ENCODE measurements around the gene ERAL1. TPM values are rescaled to one million over a fixed set of nuclear protein-coding genes. Genes with fewer than 3 reads are reported as not detected.

ERAL1 gene
- total and polyA plus RNA-seq, 9 donors, result 18.7 to 49.4 (median 44.6) TPM

DNA sequence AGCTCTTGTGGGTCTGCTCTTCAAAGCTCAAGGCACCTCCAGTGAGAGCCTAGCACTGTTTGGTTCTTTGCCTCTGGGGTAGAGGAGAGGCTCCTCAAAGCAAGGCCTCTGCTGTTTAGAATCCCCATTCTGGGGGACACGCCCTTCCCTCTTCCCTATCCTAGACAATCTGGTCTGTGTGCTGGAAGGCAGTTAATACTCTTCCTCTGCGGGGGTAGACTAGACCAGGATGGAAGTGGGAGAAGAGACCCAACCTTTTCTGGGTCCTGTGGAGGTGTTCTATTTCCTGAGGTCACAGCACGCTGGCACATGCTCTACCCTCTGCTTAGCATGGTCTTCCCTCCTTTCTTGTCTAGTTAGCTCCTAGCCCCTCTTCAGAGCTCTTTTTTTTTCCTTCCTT, 7.7 kb downstream of the ERAL1 start:
- WGBS (ENCODE audit: insufficient coverage), result no CpG with 5 or more reads among the region's 3 CpGs
- no peaks in the 10 kb centered on the region for H3K9me3 ChIP-seq (replicated peaks; ENCODE audit: control insufficient read depth, low read depth, low read length)
- no peaks in the 10 kb centered on the region for H3K27me3 ChIP-seq (ENCODE audit: control insufficient read depth, insufficient read depth, low read length)
- H3K36me3 ChIP-seq (ENCODE audit: control insufficient read depth, insufficient read depth, low read length), result peaks cover 40% of the 10 kb centered on the region
- no peak overlapping the region for H3K27ac ChIP-seq (ENCODE audit: low read length)
- no peaks in the 10 kb centered on the region for H3K4me1 ChIP-seq (ENCODE audit: control insufficient read depth, insufficient read depth, low read length)
- H3K4me3 ChIP-seq (ENCODE audit: low read length), result no peak overlapping the region
- no peak for DNase-seq

DNA sequence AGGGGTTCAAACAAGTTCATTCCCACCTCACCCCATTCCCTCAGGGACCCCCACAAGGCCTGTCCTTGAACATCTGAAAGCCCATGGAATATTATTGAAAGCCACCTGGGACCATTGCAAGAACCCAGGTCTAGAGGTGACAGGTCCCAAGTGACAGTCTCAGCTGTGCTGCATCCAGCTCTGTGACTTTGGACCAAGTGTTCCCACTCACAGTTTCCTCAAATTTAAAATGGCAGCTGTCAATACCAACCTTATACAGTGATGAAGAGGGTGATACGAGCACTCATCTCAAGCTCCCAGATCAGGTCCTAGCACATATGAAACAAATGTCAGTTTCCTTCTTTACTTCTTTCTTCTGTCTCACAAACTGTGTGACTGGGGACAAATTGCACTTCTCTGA, 9.1 kb downstream of the ERAL1 start:
- no peak overlapping the region for H3K4me3 ChIP-seq (ENCODE audit: low read length)
- H3K4me1 ChIP-seq (ENCODE audit: control insufficient read depth, insufficient read depth, low read length), result no peaks in the 10 kb centered on the region
- peaks cover 26% of the 10 kb centered on the region for H3K36me3 ChIP-seq (ENCODE audit: control insufficient read depth, insufficient read depth, low read length)
- no peaks in the 10 kb centered on the region for H3K9me3 ChIP-seq (replicated peaks; ENCODE audit: control insufficient read depth, low read depth, low read length)
- no peaks in the 10 kb centered on the region for H3K27me3 ChIP-seq (ENCODE audit: control insufficient read depth, insufficient read depth, low read length)
- no peak for DNase-seq
- H3K27ac ChIP-seq (ENCODE audit: low read length), result no peak overlapping the region
- WGBS (ENCODE audit: insufficient coverage), result no CpG with 5 or more reads among the region's 1 CpG

DNA sequence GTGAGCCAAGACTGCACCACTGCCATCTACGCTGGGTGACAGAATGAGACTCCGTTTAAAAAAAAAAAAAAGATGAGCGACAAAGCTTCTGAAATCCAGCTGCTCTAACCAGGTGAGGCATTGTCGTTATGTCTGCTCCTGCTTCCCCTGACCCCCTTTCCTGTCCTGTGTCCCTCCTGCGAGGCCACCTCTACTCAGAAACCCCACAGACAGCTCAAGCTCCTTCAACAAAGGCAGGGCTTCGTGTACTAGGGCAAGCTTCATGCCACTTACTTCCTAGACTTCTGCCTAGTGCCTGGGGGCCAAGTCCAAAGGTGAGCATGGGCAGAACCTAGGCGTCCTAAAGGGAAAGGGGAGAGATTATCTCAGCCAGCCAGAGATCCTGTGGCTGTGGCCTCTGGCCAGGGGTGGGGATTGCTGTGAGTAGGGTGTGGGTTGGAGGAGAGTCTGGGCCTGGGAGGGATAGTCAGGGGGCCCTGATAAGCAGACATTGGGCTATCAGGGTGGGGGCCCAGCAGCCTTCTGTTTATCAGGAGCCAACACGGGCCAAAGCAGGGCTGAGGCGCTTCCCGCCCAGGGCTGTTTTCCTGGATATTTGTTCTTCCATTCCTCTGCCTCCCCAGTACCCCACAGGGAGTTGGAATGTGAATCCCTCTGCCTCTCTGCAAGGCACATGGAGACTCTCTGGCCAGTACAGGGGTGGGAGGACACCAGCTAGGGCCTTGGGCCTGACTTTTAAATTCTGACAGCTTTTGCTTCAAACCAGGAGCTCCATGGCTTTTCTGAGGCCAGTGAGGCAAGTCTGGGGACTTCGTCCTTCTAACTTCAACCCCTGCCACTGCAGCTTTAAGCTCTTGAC, 10.4 kb downstream of the ERAL1 start:
- H3K36me3 ChIP-seq (ENCODE audit: control insufficient read depth, insufficient read depth, low read length), result peaks cover 17% of the 10 kb centered on the region
- H3K4me1 ChIP-seq (ENCODE audit: control insufficient read depth, insufficient read depth, low read length), result no peaks in the 10 kb centered on the region
- no peaks in the 10 kb centered on the region for H3K27me3 ChIP-seq (ENCODE audit: control insufficient read depth, insufficient read depth, low read length)
- H3K9me3 ChIP-seq (replicated peaks; ENCODE audit: control insufficient read depth, low read depth, low read length), result no peaks in the 10 kb centered on the region
- 72% methylated on average over 6 of the region's 11 CpGs for WGBS (ENCODE audit: insufficient coverage)
- no peak overlapping the region for H3K27ac ChIP-seq (ENCODE audit: low read length)
- no peak overlapping the region for H3K4me3 ChIP-seq (ENCODE audit: low read length)
- no peak for DNase-seq

DNA sequence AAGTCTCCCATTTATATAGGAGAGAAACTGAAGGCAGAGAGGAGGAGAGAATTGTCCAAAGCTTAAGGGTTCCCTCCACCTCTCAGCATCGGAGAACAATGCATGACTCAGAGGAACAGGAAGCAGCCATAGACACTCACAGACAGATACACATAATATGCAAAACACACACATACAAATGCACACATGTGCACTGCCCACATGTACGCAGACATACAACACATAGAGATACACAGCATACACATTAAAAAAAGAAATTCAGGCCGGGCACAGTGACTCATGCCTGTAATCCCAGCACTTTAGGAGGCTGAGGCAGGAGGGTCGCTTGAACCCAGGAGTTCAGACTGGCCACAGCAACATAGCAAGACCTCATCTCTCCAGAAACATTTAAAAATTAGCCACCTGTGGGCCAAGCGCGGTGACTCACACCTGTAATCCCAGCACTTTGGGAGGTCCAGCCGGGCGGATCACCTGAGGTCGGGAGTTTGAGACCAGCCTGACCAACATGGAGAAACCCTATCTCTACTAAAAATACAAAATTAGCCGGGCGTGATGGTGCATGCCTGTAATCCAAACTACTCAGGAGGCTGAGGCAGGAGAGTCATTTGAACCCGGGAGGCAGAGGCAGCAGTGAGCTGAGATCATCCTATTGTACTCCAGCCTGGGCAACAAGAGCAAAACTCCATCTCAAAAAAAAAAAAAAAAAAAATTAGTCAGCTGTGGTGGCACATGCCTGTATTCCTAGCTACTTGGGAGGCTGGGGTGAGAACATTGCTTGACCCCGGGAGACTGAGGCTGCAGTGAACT, 11.3 kb downstream of the ERAL1 start:
- H3K9me3 ChIP-seq (replicated peaks; ENCODE audit: control insufficient read depth, low read depth, low read length), result no peaks in the 10 kb centered on the region
- WGBS (ENCODE audit: insufficient coverage), result 92% methylated on average over 2 of the region's 13 CpGs
- H3K27me3 ChIP-seq (ENCODE audit: control insufficient read depth, insufficient read depth, low read length), result no peaks in the 10 kb centered on the region
- H3K4me1 ChIP-seq (ENCODE audit: control insufficient read depth, insufficient read depth, low read length), result no peaks in the 10 kb centered on the region
- DNase-seq, result no peak
- H3K36me3 ChIP-seq (ENCODE audit: control insufficient read depth, insufficient read depth, low read length), result peaks cover 11% of the 10 kb centered on the region
- H3K4me3 ChIP-seq (ENCODE audit: low read length), result no peak overlapping the region
- no peak overlapping the region for H3K27ac ChIP-seq (ENCODE audit: low read length)

- H3K9me3 ChIP-seq (replicated peaks; ENCODE audit: control insufficient read depth, low read depth, low read length), result no peaks in the 10 kb centered on the region
- H3K27ac ChIP-seq (ENCODE audit: low read length), result no peak overlapping the region
- DNase-seq, result no peak
- H3K27me3 ChIP-seq (ENCODE audit: control insufficient read depth, insufficient read depth, low read length), result no peaks in the 10 kb centered on the region
- H3K4me3 ChIP-seq (ENCODE audit: low read length), result no peak overlapping the region
- H3K36me3 ChIP-seq (ENCODE audit: control insufficient read depth, insufficient read depth, low read length), result peaks cover 2% of the 10 kb centered on the region
- 89% methylated on average over 3 of the region's 7 CpGs for WGBS (ENCODE audit: insufficient coverage)
- no peaks in the 10 kb centered on the region for H3K4me1 ChIP-seq (ENCODE audit: control insufficient read depth, insufficient read depth, low read length)
Observed at GRCh38 chr17:28867276-28867675, 12.5 kb downstream of the ERAL1 start.

- no peaks in the 10 kb centered on the region for H3K9me3 ChIP-seq (replicated peaks; ENCODE audit: control insufficient read depth, low read depth, low read length)
- WGBS (ENCODE audit: insufficient coverage), result 71% methylated on average over 4 of the region's 6 CpGs
- no peaks in the 10 kb centered on the region for H3K27me3 ChIP-seq (ENCODE audit: control insufficient read depth, insufficient read depth, low read length)
- H3K4me1 ChIP-seq (ENCODE audit: control insufficient read depth, insufficient read depth, low read length), result no peaks in the 10 kb centered on the region
- no peaks in the 10 kb centered on the region for H3K36me3 ChIP-seq (ENCODE audit: control insufficient read depth, insufficient read depth, low read length)
- H3K27ac ChIP-seq (ENCODE audit: low read length), result no peak overlapping the region
- DNase-seq, result no peak
- H3K4me3 ChIP-seq (ENCODE audit: low read length), result no peak overlapping the region
Observed at GRCh38 chr17:28871056-28871579, 16.3 kb downstream of the ERAL1 start.

DNA sequence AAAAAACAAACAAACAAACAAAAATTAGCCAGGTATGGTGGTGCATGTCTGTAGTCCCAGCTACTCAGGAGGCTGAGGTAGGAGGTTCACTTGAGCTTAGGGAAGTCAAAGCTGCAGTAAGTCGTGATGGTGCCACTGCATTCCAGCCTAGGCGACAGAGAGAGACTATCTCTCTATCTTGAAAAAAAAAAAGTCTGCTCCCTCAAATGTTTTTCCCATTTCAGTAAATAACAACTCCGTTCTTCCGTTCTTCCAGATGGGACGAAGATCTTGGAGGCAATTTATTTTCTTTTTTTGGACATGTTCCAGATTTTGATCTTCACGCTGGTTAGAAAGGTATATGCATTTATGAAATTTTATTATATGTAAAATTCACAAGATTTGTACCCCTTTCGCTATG, 19.0 kb downstream of the ERAL1 start:
- Histone ChIP-seq H3K36me3 (ENCODE audit: control insufficient read depth, insufficient read depth, low read length) (peaks cover 4% of the 10 kb centered on the region), H3K27ac (ENCODE audit: low read length) (no peak overlapping the region), H3K4me3 (ENCODE audit: low read length) (no peak overlapping the region), H3K27me3 (ENCODE audit: control insufficient read depth, insufficient read depth, low read length) (no peaks in the 10 kb centered on the region), H3K4me1 (ENCODE audit: control insufficient read depth, insufficient read depth, low read length) (no peaks in the 10 kb centered on the region), H3K9me3 (replicated peaks; ENCODE audit: control insufficient read depth, low read depth, low read length) (no peaks in the 10 kb centered on the region)
- DNase-seq, result no peak
- WGBS (ENCODE audit: insufficient coverage), result no CpG with 5 or more reads among the region's 7 CpGs

GRCh38 chr17:28874750-28875149, 19.9 kb downstream of the ERAL1 start:
- H3K9me3 ChIP-seq (replicated peaks; ENCODE audit: control insufficient read depth, low read depth, low read length), result no peaks in the 10 kb centered on the region
- WGBS (ENCODE audit: insufficient coverage), result no CpG with 5 or more reads among the region's 3 CpGs

DNA sequence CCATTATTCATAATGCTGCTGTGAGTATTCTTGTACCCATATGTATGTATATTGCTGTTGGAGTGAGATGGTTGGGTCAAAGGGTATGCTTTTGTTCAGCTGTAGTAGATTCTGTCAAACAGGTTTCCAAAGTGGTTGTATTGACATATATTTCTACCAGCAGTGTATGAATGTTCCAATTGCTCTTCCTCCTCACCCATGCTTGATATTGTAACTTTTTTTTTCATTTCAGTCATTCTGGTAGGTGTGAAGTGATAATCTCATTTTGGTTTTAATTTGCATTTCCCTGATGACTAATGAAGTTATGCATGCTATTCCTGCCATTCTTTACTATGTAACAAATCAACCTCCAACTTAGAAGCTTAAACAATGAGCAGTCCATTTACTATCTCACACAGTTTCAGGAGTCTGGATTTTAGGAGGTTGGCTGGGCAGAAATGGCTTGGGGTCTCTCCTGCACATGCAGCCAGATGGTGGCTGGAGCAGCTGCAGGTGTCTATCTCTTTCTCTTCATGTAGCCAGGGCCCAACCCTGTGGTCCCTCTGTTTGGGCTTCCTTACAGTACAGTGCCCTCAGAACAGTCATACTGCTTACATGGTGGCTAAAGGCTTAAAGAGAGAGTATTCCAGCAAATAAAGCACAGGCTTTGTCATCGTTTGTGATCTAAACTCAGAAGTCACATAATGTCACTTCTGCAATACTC, 21.2 kb downstream of the ERAL1 start:
- Histone ChIP-seq H3K4me3 (ENCODE audit: low read length) (no peak overlapping the region), H3K27ac (ENCODE audit: low read length) (no peak overlapping the region), H3K36me3 (ENCODE audit: control insufficient read depth, insufficient read depth, low read length) (peaks cover 25% of the 10 kb centered on the region), H3K4me1 (ENCODE audit: control insufficient read depth, insufficient read depth, low read length) (no peaks in the 10 kb centered on the region), H3K9me3 (replicated peaks; ENCODE audit: control insufficient read depth, low read depth, low read length) (no peaks in the 10 kb centered on the region), H3K27me3 (ENCODE audit: control insufficient read depth, insufficient read depth, low read length) (no peaks in the 10 kb centered on the region)
- WGBS (ENCODE audit: insufficient coverage), result no CpG with 5 or more reads among the region's 1 CpG
- DNase-seq, result no peak

More at GRCh38 chr17:28874750-28875149, 19.9 kb downstream of the ERAL1 start:
- DNase-seq, result no peak
- peaks cover 13% of the 10 kb centered on the region for H3K36me3 ChIP-seq (ENCODE audit: control insufficient read depth, insufficient read depth, low read length)
- H3K27me3 ChIP-seq (ENCODE audit: control insufficient read depth, insufficient read depth, low read length), result no peaks in the 10 kb centered on the region
- no peaks in the 10 kb centered on the region for H3K4me1 ChIP-seq (ENCODE audit: control insufficient read depth, insufficient read depth, low read length)
- H3K4me3 ChIP-seq (ENCODE audit: low read length), result no peak overlapping the region
- H3K27ac ChIP-seq (ENCODE audit: low read length), result no peak overlapping the region

All from muscle of leg (tissue), 11 donors.